22Rv1 (cell line): Measurements from ENCODE around the gene ZNF438.
"Not testable (repeated sequence)": the region's sequence is repeated elsewhere in the genome, so short reads cannot be mapped to it uniquely, and the experiment has no call there.

Experiments
- H3K27ac ChIP-seq: fragments of 450-650 bp; 2 replicates; pipeline ENCODE4 v1.5.1; 2017
- ZFX ChIP-seq: fragments of 450-650 bp; IDR thresholded peaks from 2 replicates; pipeline ENCODE4 v1.6.1; 2017; ENCODE audit warnings: antibody characterized with exemption, borderline replicate concordance
- TF ChIP-seq, protein P1 (sequence below): fragments of 450-650 bp; IDR thresholded peaks from 2 replicates; pipeline ENCODE4 v1.5.1; 2017; ENCODE audit warnings: mild to moderate bottlenecking

ZNF438 gene

GRCh38 chr10:31061941-31062340 lies 30.3 kb upstream of the ZNF438 start:
- TF ChIP-seq, protein P1, sequence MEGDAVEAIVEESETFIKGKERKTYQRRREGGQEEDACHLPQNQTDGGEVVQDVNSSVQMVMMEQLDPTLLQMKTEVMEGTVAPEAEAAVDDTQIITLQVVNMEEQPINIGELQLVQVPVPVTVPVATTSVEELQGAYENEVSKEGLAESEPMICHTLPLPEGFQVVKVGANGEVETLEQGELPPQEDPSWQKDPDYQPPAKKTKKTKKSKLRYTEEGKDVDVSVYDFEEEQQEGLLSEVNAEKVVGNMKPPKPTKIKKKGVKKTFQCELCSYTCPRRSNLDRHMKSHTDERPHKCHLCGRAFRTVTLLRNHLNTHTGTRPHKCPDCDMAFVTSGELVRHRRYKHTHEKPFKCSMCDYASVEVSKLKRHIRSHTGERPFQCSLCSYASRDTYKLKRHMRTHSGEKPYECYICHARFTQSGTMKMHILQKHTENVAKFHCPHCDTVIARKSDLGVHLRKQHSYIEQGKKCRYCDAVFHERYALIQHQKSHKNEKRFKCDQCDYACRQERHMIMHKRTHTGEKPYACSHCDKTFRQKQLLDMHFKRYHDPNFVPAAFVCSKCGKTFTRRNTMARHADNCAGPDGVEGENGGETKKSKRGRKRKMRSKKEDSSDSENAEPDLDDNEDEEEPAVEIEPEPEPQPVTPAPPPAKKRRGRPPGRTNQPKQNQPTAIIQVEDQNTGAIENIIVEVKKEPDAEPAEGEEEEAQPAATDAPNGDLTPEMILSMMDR = no peak
- TF ChIP-seq ZFX = no peak

DNA sequence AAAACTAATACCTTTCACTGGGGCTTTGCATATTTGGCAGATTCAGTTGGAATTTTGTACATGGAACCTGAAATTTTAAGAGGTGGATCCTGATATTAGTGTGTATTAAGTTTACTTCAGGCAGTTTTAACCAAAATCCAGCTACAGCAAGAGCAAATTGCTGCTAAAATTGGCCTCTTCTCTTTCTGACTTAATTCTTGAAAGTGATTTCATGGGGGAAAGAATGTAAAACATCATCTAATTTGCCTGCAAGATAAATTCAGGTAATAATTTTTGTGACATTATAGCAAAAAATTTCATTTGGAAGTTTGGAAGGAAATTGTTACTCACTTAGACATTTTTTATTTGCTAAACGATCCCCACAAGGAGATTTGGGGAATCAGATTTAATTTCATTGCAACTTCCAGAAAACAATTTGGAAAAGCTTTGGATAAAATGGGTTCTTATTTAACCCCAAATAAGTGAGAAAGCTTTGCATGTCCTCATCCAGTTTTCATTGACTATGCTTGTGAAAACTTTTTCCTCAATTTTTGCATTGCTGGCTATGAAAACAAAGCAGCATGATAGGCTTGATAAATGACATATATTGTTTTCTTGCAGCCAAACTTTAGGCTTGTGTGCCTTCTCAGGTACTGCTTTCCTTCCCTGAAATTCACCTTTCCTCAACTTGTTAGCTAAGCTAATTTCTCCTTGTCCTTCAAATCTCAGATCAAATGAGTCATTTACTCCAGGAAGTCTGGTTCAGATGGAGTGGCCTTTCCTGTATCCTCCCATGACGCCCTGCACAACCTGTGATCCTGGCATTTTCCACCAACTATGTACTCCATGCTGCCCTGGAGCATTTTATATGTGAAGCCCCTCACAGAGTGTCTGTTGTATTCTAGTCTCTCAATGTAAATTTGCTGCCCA lies 27.4 kb upstream of the ZNF438 start:
- H3K27ac ChIP-seq = no peak overlapping the region
- no peak for TF ChIP-seq ZFX
- TF ChIP-seq, protein P1 = no peak

More at GRCh38 chr10:31061941-31062340, 30.3 kb upstream of the ZNF438 start:
- no peak overlapping the region for H3K27ac ChIP-seq

DNA sequence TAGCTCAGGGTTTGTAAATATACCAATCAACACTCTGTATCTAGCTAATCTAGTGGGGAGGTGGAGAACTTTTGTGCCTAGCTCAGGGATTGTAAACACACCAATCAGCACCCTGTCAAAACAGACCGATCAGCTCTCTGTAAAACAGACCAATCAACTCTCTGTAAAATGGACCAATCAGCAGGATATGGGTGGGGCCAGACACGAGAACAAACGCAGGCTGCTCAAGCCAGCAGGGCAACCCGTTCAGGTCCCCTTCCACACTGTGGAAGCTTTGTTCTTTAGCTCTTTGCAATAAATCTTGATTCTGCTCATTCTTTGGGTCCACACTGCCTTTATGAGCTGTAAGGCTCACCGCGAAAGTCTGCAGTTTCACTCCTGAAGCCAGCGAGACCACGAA lies 25.0 kb upstream of the ZNF438 start:
- H3K27ac ChIP-seq = not testable (repeated sequence)

- TF ChIP-seq ZFX = no peak
- H3K27ac ChIP-seq = no peak overlapping the region
Observed at GRCh38 chr10:31055573-31056251, 24.0 kb upstream of the ZNF438 start.

DNA sequence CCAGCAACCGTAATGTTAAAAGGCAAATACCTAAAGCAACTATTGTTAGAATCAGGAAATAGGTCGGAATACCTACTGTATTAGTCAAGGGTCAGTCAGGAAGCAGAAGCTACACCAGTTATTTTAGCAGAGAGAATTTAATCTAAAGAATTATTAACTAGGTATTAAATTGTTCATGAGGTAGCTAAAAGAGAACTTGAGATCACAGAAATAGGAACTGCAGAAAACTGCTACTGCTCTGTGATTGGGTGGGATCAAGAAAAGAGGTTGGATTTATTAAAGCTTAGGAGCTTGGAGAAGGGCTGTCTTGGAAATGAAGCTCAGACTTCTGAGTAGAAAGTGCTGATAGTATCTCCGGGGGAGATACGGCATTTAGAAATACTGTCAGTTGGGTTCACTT lies 20.0 kb upstream of the ZNF438 start:
- TF ChIP-seq ZFX = no peak
- TF ChIP-seq, protein P1 = no peak
- H3K27ac ChIP-seq = no peak overlapping the region

DNA sequence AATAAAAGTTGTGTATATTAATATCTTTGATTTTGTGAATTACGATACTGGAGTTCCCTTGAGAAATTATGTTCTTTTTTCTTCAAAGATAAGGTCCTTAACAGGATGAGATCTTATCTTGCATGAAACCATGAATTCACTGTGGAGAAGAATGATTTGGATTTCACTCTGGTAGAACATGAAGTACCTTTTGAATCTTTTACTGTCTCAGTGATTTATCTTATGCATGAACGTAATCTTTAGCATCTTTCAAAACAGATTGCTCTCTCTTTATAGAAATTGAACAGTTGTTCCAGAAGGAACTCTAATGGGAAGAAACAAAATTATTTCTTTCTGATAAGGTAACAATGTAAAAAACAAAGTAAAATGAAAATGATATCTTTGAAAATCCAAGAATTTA lies 11.0 kb upstream of the ZNF438 start:
- no peak overlapping the region for H3K27ac ChIP-seq

DNA sequence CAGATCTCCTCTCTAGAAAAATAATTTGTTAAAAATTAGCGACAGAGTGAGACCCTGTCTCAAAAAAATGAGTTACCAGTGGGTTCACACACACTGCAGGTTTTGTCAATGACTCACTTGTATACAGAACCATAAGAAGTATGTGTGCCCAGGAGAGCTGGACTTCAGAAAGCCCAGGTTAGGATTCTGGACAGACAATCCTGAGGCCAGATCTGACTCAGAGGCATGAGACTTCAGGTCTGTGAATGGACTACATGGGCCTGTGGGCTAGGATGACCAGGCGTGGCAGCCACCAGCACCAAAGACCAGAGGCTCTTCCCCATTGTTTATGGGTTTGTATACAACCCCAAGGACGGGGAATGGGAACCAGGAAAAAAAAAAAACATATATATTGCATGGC lies 9.3 kb upstream of the ZNF438 start:
- no peak overlapping the region for H3K27ac ChIP-seq
- TF ChIP-seq ZFX = no peak
- TF ChIP-seq, protein P1 = no peak

More for the DNA sequence above, 11.0 kb upstream of the ZNF438 start:
- TF ChIP-seq, protein P1 = no peak
- no peak for TF ChIP-seq ZFX

- not testable (repeated sequence) for H3K27ac ChIP-seq
Observed at GRCh38 chr10:31039006-31039405, 7.3 kb upstream of the ZNF438 start.
